ENCODE results near the gene MYB.

DNA sequence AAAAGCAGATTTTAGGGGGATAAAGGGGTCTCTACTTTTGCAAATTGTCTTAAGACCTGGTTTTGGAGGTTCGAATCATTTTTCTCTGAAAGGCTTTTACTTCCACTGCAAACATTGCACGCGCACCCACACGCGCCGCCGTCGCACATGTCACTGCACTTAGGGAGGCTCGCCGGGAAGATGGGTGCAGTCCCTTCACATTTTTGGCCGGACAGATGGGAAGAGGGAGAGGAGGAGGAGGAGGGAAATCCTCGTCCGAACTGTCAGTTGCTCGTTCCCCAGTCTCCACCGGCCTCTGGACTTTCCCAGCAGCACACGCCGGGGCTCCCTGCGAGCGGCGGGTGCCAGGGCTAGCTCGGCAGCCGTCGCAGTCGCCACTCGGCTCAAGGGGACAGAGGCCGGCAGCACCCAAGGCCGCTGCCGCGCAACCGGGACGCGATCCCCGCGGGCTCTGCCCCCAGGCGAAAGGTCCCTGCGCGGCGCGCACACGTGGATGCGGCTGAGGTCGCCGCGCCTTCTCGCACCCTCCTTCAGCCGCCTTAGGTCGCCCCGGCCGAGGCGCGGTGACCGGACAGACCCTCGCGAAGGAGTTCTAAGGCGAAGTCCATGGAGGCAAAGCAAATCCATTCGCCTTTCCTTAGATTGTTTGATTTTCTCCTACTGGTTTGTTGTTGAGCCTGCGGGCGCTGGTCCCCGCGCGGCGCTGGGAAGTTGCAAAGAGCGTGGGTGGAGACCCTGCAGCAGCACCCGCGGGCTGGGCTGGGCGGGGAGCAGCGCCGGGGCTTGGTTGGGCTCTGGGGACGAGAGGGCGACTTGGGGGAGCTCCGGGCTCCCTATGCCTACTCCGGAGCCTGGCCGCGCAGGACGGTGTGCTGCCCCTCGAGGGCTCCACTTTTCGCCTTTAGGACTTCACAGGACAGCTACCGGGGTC, 1.2 kb downstream of the MYB start:
- TF ChIP-seq, protein P1, sequence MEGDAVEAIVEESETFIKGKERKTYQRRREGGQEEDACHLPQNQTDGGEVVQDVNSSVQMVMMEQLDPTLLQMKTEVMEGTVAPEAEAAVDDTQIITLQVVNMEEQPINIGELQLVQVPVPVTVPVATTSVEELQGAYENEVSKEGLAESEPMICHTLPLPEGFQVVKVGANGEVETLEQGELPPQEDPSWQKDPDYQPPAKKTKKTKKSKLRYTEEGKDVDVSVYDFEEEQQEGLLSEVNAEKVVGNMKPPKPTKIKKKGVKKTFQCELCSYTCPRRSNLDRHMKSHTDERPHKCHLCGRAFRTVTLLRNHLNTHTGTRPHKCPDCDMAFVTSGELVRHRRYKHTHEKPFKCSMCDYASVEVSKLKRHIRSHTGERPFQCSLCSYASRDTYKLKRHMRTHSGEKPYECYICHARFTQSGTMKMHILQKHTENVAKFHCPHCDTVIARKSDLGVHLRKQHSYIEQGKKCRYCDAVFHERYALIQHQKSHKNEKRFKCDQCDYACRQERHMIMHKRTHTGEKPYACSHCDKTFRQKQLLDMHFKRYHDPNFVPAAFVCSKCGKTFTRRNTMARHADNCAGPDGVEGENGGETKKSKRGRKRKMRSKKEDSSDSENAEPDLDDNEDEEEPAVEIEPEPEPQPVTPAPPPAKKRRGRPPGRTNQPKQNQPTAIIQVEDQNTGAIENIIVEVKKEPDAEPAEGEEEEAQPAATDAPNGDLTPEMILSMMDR (conservative IDR thresholded peaks at IDR 0.05; ENCODE audit: low read length) = no peak
- TF ChIP-seq EZH2phosphoT487 (IDR thresholded peaks at IDR 0.05; ENCODE audit: borderline replicate concordance, low read depth, low read length) = no peak

Data from OCI-LY7 (cell line).